ENCODE results near the gene PRKX.
A peak's percentile ranks its signal among the peaks of the same experiment; 100 is the strongest.
"Not testable (repeated sequence)": the region's sequence is repeated elsewhere in the genome, so short reads cannot be mapped to it uniquely, and the experiment has no call there.

Gene PRKX

GRCh38 chrX:3713225-3713936, at the start of gene PRKX:
Gene PRKX, minus strand, starts transcription at chrX:3713649. Its CDS starts 396 bp downstream, at chrX:3713253.
- H3K4me3 Mint-ChIP-seq = peak within 1 kb of the TSS; percentile 90 to 94
- H3K9me3 Mint-ChIP-seq = no peaks in the 10 kb centered on the region
- ATAC-seq (replicated peaks) (peak; percentile 78 to 79), DNase-seq (peak; percentile 63)
- H3K4me1 Mint-ChIP-seq = peaks cover 11 to 14% of the 10 kb centered on the region in 2 donors
- peak within 1 kb of the TSS; percentile 68 for H3K27ac Mint-ChIP-seq
- H3K36me3 Mint-ChIP-seq = peaks cover 0 to 4% of the 10 kb centered on the region in 2 donors
- no peaks in the 10 kb centered on the region for H3K27me3 Mint-ChIP-seq

GRCh38 chrX:3763111-3763510, 49.7 kb upstream of the PRKX start:
- no peak overlapping the region for H3K4me3 Mint-ChIP-seq
- H3K36me3 Mint-ChIP-seq = no peaks in the 10 kb centered on the region

GRCh38 chrX:3757510-3758025, 44.1 kb upstream of the PRKX start:
- no peak for DNase-seq

More at GRCh38 chrX:3763111-3763510, 49.7 kb upstream of the PRKX start:
- Mint-ChIP-seq H3K27me3 (peaks cover 10 to 11% of the 10 kb centered on the region in 2 donors), H3K9me3 (peaks cover 6 to 10% of the 10 kb centered on the region in 2 donors), H3K4me1 (peaks cover 0 to 6% of the 10 kb centered on the region in 2 donors), H3K27ac (no peak overlapping the region)
- ATAC-seq (replicated peaks) = peak in 1 of 2 donors; percentile 72
- no peak for DNase-seq

DNA sequence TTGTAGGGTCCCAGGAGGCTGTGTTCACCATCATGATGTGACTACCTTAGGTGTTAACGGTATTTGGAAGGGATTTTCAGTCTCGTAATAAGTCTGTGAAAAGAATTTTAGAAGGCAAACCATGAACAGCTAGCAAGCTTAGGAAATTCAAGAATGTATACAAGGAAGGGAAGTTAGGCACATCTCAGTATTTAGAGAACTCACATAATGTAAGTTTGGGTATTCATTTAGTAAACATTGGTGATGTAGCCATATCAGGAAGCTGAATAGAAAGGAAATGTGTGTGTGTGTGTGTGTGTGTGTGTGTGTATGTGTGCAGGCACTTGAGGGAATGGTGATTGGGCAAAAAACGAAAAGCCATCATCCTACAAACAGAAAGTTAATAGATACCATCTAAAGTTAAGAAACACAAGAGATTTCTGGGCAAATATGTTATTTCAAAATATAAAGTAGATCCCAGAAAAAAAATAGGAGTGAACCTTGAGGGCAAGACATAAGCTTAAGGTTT, 34.7 kb upstream of the PRKX start:
- H3K9me3 Mint-ChIP-seq = peaks cover 2 to 4% of the 10 kb centered on the region in 2 donors
- ATAC-seq (replicated peaks) (no peak), DNase-seq (no peak)
- H3K27ac Mint-ChIP-seq = no peak overlapping the region
- H3K27me3 Mint-ChIP-seq = peaks cover 15 to 17% of the 10 kb centered on the region in 2 donors
- no peak overlapping the region for H3K4me3 Mint-ChIP-seq
- no peaks in the 10 kb centered on the region for H3K36me3 Mint-ChIP-seq
- peaks cover 6 to 7% of the 10 kb centered on the region in 2 donors for H3K4me1 Mint-ChIP-seq

More at GRCh38 chrX:3757510-3758025, 44.1 kb upstream of the PRKX start:
- Mint-ChIP-seq H3K27ac (no peak overlapping the region), H3K36me3 (no peaks in the 10 kb centered on the region), H3K4me1 (no peaks in the 10 kb centered on the region), H3K4me3 (no peak overlapping the region), H3K9me3 (peaks cover 0 to 3% of the 10 kb centered on the region in 2 donors), H3K27me3 (peaks cover 0 to 9% of the 10 kb centered on the region in 2 donors)
- no peak for ATAC-seq (replicated peaks)

DNA sequence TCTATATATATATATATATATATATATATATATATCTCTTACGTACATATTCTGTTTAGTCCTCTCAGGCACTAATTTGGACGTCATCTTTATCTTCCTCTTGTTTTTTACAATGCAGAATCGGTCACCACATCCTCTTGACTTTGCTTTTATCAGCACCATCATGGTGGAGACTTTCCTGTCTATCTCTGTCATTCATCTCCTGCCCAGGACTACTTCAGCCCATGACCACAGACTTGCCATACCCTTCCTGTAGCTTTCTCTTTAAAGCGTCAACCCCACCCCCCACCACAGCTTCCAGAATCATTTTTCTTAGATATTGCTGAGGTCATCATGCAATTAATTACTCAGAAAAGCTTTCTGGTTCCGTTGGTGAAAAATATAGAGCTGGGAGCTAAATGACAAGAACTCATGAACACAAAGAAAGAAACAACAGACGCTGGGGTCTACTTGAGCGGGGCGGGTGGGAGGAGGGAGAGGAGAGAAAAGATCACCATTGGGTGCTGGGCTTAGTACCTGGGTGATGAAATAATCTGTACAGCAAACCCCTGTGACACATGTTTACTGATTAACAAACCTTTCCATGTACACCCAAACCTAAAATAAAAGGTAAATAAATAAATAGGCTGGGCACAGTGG, 30.5 kb upstream of the PRKX start:
- H3K27me3 Mint-ChIP-seq = peaks cover 17% of the 10 kb centered on the region in 2 donors
- H3K27ac Mint-ChIP-seq = no peak overlapping the region
- ATAC-seq (replicated peaks) (peak in 1 of 2 donors; percentile 33), DNase-seq (no peak)
- H3K36me3 Mint-ChIP-seq = peaks cover 2 to 6% of the 10 kb centered on the region in 2 donors
- H3K4me1 Mint-ChIP-seq = peaks cover 6 to 7% of the 10 kb centered on the region in 2 donors
- H3K9me3 Mint-ChIP-seq = peaks cover 3 to 5% of the 10 kb centered on the region in 2 donors
- no peak overlapping the region for H3K4me3 Mint-ChIP-seq

GRCh38 chrX:3740946-3741345, 27.5 kb upstream of the PRKX start:
- not testable (repeated sequence) for H3K36me3 Mint-ChIP-seq; H3K4me3 Mint-ChIP-seq; ATAC-seq (replicated peaks); H3K4me1 Mint-ChIP-seq; H3K27ac Mint-ChIP-seq; DNase-seq
- Mint-ChIP-seq H3K27me3 (peaks cover 0 to 18% of the 10 kb centered on the region in 2 donors), H3K9me3 (peaks cover 3 to 12% of the 10 kb centered on the region in 2 donors)

- Mint-ChIP-seq H3K27me3 (peaks cover 0 to 32% of the 10 kb centered on the region in 2 donors), H3K4me3 (no peak overlapping the region), H3K4me1 (peaks cover 0 to under 1% of the 10 kb centered on the region in 2 donors), H3K9me3 (peaks cover 3 to 12% of the 10 kb centered on the region in 2 donors), H3K27ac (no peak overlapping the region), H3K36me3 (peaks cover 2 to 9% of the 10 kb centered on the region in 2 donors)
- ATAC-seq (replicated peaks) (no peak), DNase-seq (no peak)
Measured at GRCh38 chrX:3738509-3738908, 25.1 kb upstream of the PRKX start.

- DNase-seq; H3K4me1 Mint-ChIP-seq; ATAC-seq (replicated peaks); H3K4me3 Mint-ChIP-seq; H3K36me3 Mint-ChIP-seq; H3K27ac Mint-ChIP-seq: not testable (repeated sequence)
- H3K27me3 Mint-ChIP-seq = peaks cover 0 to 35% of the 10 kb centered on the region in 2 donors
- H3K9me3 Mint-ChIP-seq = peaks cover 3 to 12% of the 10 kb centered on the region in 2 donors
Measured at GRCh38 chrX:3736536-3736935, 23.1 kb upstream of the PRKX start.

GRCh38 chrX:3735891-3736290, 22.4 kb upstream of the PRKX start:
- peaks cover 3 to 12% of the 10 kb centered on the region in 2 donors for H3K9me3 Mint-ChIP-seq
- not testable (repeated sequence) for H3K27ac Mint-ChIP-seq; ATAC-seq (replicated peaks); H3K4me1 Mint-ChIP-seq; H3K36me3 Mint-ChIP-seq; H3K4me3 Mint-ChIP-seq; DNase-seq
- H3K27me3 Mint-ChIP-seq = peaks cover 0 to 35% of the 10 kb centered on the region in 2 donors

DNA sequence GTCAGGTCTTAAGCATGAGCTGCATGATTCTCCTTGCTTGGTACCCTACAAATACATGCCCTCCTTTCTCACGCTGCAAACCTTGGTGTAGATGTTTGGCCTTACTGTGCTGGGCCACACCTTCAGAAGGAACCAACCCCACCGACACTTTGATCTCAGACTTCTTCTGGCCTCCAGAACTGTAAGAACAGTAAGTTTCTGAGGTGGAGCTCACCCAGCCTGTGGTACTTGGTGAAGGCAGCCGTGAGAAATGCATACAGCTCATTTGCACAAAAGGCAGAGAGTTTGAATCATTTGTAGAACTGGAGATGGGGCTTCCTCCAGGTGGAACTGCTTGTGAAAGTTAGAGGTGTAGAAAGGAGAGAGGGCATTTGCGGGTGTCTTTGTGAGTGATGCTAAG, 21.0 kb upstream of the PRKX start:
- H3K4me1 Mint-ChIP-seq; H3K4me3 Mint-ChIP-seq; H3K27ac Mint-ChIP-seq; ATAC-seq (replicated peaks); DNase-seq; H3K36me3 Mint-ChIP-seq: not testable (repeated sequence)
- peaks cover 0 to 32% of the 10 kb centered on the region in 2 donors for H3K27me3 Mint-ChIP-seq
- peaks cover 3 to 12% of the 10 kb centered on the region in 2 donors for H3K9me3 Mint-ChIP-seq

DNA sequence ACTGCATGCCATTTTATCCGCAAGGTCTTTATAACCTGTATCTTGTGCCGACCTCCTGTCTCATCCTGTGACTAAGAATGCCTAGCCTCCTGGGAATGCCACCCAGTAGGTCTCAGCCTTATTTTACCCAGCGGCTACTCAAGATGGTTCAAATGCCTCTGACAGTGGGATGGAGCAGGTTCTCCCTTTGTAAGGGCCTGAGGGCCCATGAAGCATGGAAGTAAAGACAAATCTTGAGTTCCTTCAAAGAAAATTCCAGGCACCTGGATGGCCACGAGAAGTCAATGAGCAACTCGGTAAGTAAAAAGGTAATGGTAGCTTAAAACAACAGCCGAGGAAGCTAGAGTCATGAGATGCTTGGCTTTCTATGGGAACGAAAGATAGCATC, 19.6 kb upstream of the PRKX start:
- no peaks in the 10 kb centered on the region for H3K9me3 Mint-ChIP-seq
- no peak for DNase-seq
- H3K27me3 Mint-ChIP-seq = peaks cover 0 to 24% of the 10 kb centered on the region in 2 donors
- no peak for ATAC-seq (replicated peaks)
- no peak overlapping the region for H3K4me3 Mint-ChIP-seq
- H3K36me3 Mint-ChIP-seq = no peaks in the 10 kb centered on the region
- no peak overlapping the region for H3K27ac Mint-ChIP-seq
- H3K4me1 Mint-ChIP-seq = no peaks in the 10 kb centered on the region

DNA sequence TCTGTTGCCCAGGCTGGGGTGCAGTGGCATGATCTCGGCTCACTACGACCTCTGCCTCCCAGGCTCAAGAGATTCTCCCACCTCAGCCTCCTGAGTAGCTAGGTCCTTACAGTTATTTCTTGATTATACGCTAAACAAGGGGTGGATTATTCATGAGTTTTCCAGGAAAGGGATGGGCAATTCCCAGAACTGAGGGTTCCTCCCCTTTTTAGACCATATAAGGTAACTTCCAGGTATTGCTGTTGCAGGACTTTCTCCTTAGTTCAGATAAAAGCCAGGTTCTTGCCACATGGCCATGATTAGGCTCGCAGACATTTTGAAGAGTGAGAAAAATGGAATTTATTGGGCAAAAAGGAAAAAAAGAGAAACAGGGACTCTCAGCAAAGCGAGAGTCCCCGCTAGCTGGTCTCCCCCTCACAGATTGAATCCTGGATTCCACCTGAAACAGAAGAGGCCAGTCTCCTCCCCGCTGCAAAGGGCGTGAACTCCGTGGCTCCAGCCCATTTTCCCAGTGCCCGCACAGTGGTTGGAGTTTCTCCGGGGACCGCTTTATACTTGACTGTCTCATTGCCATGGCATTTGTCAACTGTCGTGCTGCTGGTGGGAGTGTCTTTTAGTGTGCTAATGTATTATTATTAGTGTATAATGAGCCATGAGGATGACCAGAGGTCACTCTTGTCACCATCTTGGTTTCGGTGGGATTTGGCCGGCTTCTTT, 19.0 kb upstream of the PRKX start:
- DNase-seq; H3K4me3 Mint-ChIP-seq; H3K27ac Mint-ChIP-seq; H3K4me1 Mint-ChIP-seq; ATAC-seq (replicated peaks); H3K36me3 Mint-ChIP-seq; H3K9me3 Mint-ChIP-seq: not testable (repeated sequence)
- H3K27me3 Mint-ChIP-seq = peaks cover 0 to 24% of the 10 kb centered on the region in 2 donors

DNA sequence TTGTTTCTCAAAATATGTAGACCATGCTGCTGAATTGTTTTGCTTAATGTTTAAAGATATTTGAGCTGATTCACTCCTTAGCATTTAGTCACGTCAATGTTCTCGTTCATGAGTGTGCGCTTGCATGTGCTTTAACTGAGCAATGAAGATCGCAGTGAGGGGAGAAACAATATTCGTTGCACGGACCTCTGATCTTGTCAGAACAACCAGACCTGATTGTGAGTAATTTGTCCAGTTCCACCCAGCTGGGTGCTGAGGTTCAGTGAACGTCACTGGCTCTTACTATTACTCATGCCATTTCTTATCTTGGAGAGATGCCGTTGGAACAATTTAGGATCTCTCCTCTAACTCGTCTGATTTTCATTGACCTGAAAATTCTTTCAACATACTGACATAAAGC, 15.0 kb upstream of the PRKX start:
- no peaks in the 10 kb centered on the region for H3K36me3 Mint-ChIP-seq
- H3K27ac Mint-ChIP-seq = no peak overlapping the region
- no peak overlapping the region for H3K4me3 Mint-ChIP-seq
- DNase-seq = no peak
- no peak for ATAC-seq (replicated peaks)
- H3K9me3 Mint-ChIP-seq = no peaks in the 10 kb centered on the region
- H3K4me1 Mint-ChIP-seq = no peaks in the 10 kb centered on the region
- peaks cover 0 to 3% of the 10 kb centered on the region in 2 donors for H3K27me3 Mint-ChIP-seq

DNA sequence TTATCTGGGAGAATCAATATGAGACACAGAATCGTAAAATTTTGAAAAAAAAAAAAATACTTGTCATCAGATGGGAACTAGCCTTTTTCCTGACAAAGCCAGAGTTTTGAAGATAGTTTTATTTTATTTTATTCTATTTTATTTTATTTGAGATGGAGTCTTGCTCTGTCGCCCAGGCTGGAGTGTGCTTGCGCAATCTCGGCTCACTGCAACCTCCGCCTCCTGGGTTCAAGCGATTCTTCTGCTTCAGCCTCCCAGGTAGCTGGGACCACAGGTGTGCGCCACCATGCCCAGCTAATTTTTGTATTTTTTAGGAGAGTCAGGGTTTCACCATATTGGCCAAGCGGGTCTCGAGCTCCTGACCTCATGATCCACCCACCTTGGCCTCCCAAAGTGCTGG, 10.0 kb upstream of the PRKX start:
- H3K27me3 Mint-ChIP-seq, H3K4me1 Mint-ChIP-seq: not testable (repeated sequence)

More for the DNA sequence above, 10.0 kb upstream of the PRKX start:
- H3K36me3 Mint-ChIP-seq; DNase-seq; H3K27ac Mint-ChIP-seq; H3K4me3 Mint-ChIP-seq; ATAC-seq (replicated peaks); H3K9me3 Mint-ChIP-seq: not testable (repeated sequence)

Data from stimulated activated naive B cell treated with anti-CD40 and anti-IgM and Interleukin-4, amounts not matched to agents 10 μg/mL and 1 μg/mL and 100 μg/mL, for 72 hours (primary cell).